Adipocyte (in vitro differentiated cells): ENCODE results near the gene PACS1.
A peak's percentile ranks its signal among the peaks of the same experiment; 100 is the strongest.
"Not testable (repeated sequence)": the region's sequence is repeated elsewhere in the genome, so short reads cannot be mapped to it uniquely, and the experiment has no call there.

Experiments used
- DNase-seq: peaks from one replicate; pipeline ENCODE4 v3.0.0-alpha.2; 2015; ENCODE audit warnings: low read depth
- H3K27me3 ChIP-seq: replicated peaks from 2 replicates; pipeline ENCODE4 v1.7.0; 2013; ENCODE audit warnings: mild to moderate bottlenecking, low read length, moderate library complexity; ENCODE audit not compliant: control insufficient read depth, insufficient read depth
- H3K36me3 ChIP-seq: 2 replicates; pipeline ENCODE4 v1.7.0; 2013; ENCODE audit warnings: low read length, mild to moderate bottlenecking, moderate library complexity; ENCODE audit not compliant: control insufficient read depth, insufficient read depth, severe bottlenecking
- H3K4me1 ChIP-seq: 2 replicates; pipeline ENCODE4 v1.7.0; 2013; ENCODE audit warnings: mild to moderate bottlenecking, low read length, moderate library complexity; ENCODE audit not compliant: control insufficient read depth, insufficient read depth
- H3K4me3 ChIP-seq: 2 replicates; pipeline ENCODE4 v1.7.0; 2013; ENCODE audit warnings: mild to moderate bottlenecking, low read length, moderate library complexity
- H3K9ac ChIP-seq: 2 replicates; pipeline ENCODE4 v1.7.0; 2013; ENCODE audit warnings: mild to moderate bottlenecking, low read length, moderate library complexity
- H3K9me3 ChIP-seq: 2 replicates; pipeline ENCODE4 v1.7.0; 2013; ENCODE audit warnings: mild to moderate bottlenecking, low read length, moderate library complexity; ENCODE audit not compliant: control insufficient read depth

PACS1 gene

DNA sequence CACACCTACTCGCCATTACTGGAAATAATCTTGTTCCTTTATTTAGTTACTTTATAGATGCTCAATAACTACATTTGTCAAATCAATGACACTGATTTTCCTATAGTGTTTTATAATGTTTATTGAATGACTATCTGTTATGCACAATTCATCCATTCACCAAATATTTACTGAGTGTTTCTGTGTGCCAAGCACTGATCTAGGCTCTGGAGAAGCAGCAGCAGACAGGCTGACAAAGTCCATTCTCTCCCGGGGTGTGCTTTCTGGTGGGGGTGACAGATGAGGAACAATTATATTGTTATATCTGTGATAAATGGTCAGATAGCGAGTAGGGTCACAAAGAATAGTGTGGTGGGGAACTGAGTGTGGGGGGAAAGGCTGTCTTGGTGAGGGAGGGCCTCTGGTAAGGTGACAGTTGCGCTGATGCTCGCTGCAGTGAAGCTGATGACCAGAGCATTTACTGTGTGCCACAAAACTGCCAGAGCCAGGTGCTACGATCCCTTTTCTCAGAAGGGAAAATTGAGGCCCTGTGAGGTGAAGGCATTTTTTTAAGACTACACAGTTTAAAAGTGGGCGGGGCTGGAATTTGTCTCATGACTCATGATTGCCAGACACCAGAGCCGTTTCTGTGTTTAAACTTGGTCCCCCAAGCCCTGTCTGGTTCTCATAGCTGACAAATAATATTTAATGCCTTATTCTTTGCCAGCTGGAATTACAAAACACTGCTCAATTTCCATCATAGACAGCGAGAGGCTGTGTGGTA lies 10.2 kb downstream of the PACS1 start:
- Histone ChIP-seq H3K9me3 (no peaks in the 10 kb centered on the region), H3K27me3 (no peaks in the 10 kb centered on the region), H3K4me3 (no peak overlapping the region), H3K4me1 (peaks cover 38% of the 10 kb centered on the region), H3K9ac (no peak overlapping the region), H3K36me3 (no peaks in the 10 kb centered on the region)
- DNase-seq, result peak; percentile 93

GRCh38 chr11:66081505-66081904 lies 11.4 kb downstream of the PACS1 start:
- Histone ChIP-seq H3K27me3 (no peaks in the 10 kb centered on the region), H3K4me3 (no peak overlapping the region), H3K9me3 (no peaks in the 10 kb centered on the region), H3K4me1 (peaks cover 44% of the 10 kb centered on the region), H3K9ac (no peak overlapping the region), H3K36me3 (no peaks in the 10 kb centered on the region)
- DNase-seq, result peak; percentile 47

- no peaks in the 10 kb centered on the region for H3K27me3 ChIP-seq
- DNase-seq, result peak; percentile 31
- no peak overlapping the region for H3K9ac ChIP-seq
- no peak overlapping the region for H3K4me3 ChIP-seq
- H3K4me1 ChIP-seq, result peaks cover 44% of the 10 kb centered on the region
- no peaks in the 10 kb centered on the region for H3K9me3 ChIP-seq
- no peaks in the 10 kb centered on the region for H3K36me3 ChIP-seq
Observed at GRCh38 chr11:66082946-66083698, 13.1 kb downstream of the PACS1 start.

DNA sequence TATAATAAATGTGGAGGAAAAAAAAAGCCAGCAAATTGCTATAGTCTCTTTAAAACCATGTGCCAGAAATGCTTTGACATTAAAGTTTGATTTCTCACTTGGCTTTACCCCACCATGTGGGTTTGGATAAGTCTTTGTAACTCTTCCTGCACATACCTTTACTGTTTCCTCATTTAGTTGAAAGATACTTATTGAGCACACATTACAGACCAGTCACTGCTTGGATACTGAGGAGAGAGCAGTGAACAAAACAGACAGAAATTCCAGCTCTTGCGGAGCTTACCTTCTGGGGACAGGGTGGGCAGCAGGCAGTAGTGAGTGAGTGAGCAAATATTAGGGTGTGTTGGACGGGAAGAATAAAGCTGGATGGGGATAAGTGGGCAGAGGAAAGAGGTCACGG lies 13.7 kb downstream of the PACS1 start:
- H3K4me3 ChIP-seq, result no peak overlapping the region
- H3K4me1 ChIP-seq, result peaks cover 44% of the 10 kb centered on the region
- H3K27me3 ChIP-seq, result no peaks in the 10 kb centered on the region
- H3K9me3 ChIP-seq, result no peaks in the 10 kb centered on the region
- no peak overlapping the region for H3K9ac ChIP-seq
- DNase-seq, result no peak
- H3K36me3 ChIP-seq, result no peaks in the 10 kb centered on the region

- DNase-seq, result peak; percentile 33
- Histone ChIP-seq H3K4me3 (no peak overlapping the region), H3K9me3 (no peaks in the 10 kb centered on the region), H3K4me1 (peaks cover 44% of the 10 kb centered on the region), H3K27me3 (no peaks in the 10 kb centered on the region), H3K36me3 (no peaks in the 10 kb centered on the region), H3K9ac (no peak overlapping the region)
Observed at GRCh38 chr11:66084821-66085475, 14.9 kb downstream of the PACS1 start.

- Histone ChIP-seq H3K36me3 (no peaks in the 10 kb centered on the region), H3K9ac (no peak overlapping the region), H3K4me1 (peaks cover 28% of the 10 kb centered on the region), H3K4me3 (no peak overlapping the region), H3K27me3 (no peaks in the 10 kb centered on the region), H3K9me3 (no peaks in the 10 kb centered on the region)
- no peak for DNase-seq
Observed at GRCh38 chr11:66087148-66087908, 17.3 kb downstream of the PACS1 start.

DNA sequence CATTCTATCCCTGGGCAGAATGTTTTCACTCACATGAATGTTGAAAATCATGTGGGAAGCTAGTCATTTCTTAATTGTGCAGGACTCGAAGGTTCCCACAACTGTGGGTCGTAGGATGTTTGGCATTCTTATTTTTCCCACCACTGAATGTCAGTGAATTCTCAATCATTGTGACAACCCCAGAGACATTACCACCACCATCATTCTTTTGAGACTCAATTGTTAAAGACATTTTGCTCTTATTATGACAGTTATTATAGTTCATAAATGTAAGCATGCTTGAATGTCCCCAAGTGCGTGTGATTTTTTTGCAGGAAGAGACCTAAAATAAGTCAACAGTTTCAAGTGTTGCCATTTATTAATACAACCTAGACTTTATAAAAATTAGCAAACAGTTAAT lies 19.0 kb downstream of the PACS1 start:
- no peaks in the 10 kb centered on the region for H3K9me3 ChIP-seq
- peaks cover 13% of the 10 kb centered on the region for H3K4me1 ChIP-seq
- no peak overlapping the region for H3K9ac ChIP-seq
- no peak for DNase-seq
- H3K27me3 ChIP-seq, result no peaks in the 10 kb centered on the region
- H3K36me3 ChIP-seq, result no peaks in the 10 kb centered on the region
- no peak overlapping the region for H3K4me3 ChIP-seq

DNA sequence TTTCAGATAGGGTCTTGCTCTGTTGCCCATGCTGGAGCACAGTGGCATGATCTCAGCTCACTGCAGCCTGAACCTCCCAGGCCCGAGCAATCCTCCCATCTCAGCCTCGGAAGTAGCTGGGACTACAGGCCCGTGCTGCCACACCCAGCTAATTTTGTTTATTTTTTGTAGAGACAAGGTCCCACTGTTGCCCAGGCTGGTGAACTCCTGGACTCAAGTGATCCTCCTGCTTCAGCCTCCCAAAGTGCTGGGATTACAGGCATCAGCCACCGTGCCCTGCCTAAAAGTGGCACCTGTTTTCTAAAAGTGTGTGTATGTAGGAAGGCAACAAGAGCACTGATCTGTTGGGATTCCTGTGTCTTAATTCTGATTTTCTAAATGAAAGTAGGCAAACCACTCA lies 20.2 kb downstream of the PACS1 start:
- DNase-seq, result no peak
- H3K9ac ChIP-seq, result no peak overlapping the region
- no peak overlapping the region for H3K4me3 ChIP-seq
- no peaks in the 10 kb centered on the region for H3K27me3 ChIP-seq
- no peaks in the 10 kb centered on the region for H3K36me3 ChIP-seq
- H3K4me1 ChIP-seq, result peaks cover 5% of the 10 kb centered on the region
- no peaks in the 10 kb centered on the region for H3K9me3 ChIP-seq

DNA sequence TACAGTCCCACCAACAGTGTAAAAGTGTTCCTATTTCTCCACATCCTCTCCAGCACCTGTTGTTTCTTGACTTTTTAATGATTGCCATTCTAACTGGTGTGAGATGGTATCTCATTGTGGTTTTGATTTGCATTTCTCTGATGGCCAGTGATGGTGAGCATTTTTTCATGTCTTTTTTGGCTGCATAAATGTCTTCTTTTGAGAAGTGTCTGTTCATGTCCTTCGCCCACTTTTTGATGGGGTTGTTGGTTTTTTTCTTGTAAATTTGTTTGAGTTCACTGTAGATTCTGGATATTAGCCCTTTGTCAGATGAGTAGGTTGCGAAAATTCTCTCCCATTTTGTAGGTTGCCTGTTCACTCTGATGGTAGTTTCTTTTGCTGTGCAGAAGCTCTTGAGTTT lies 22.1 kb downstream of the PACS1 start:
- H3K9ac ChIP-seq, DNase-seq: not testable (repeated sequence)

GRCh38 chr11:66099746-66100145 lies 29.7 kb downstream of the PACS1 start:
- not testable (repeated sequence) for DNase-seq, H3K4me3 ChIP-seq

More for the DNA sequence above, 22.1 kb downstream of the PACS1 start:
- H3K27me3 ChIP-seq, H3K36me3 ChIP-seq, H3K9me3 ChIP-seq, H3K4me3 ChIP-seq, H3K4me1 ChIP-seq: not testable (repeated sequence)

More at GRCh38 chr11:66099746-66100145, 29.7 kb downstream of the PACS1 start:
- not testable (repeated sequence) for H3K27me3 ChIP-seq, H3K36me3 ChIP-seq, H3K9ac ChIP-seq, H3K9me3 ChIP-seq
- H3K4me1 ChIP-seq, result peaks cover 10% of the 10 kb centered on the region
